NCI-H774 (cell line): ENCODE data around the gene FASTK.

Source experiments
- DNase-seq: peaks from one replicate; lab custom pipeline; 2025; lab: John Stamatoyannopoulos, UW

The FASTK gene

DNA sequence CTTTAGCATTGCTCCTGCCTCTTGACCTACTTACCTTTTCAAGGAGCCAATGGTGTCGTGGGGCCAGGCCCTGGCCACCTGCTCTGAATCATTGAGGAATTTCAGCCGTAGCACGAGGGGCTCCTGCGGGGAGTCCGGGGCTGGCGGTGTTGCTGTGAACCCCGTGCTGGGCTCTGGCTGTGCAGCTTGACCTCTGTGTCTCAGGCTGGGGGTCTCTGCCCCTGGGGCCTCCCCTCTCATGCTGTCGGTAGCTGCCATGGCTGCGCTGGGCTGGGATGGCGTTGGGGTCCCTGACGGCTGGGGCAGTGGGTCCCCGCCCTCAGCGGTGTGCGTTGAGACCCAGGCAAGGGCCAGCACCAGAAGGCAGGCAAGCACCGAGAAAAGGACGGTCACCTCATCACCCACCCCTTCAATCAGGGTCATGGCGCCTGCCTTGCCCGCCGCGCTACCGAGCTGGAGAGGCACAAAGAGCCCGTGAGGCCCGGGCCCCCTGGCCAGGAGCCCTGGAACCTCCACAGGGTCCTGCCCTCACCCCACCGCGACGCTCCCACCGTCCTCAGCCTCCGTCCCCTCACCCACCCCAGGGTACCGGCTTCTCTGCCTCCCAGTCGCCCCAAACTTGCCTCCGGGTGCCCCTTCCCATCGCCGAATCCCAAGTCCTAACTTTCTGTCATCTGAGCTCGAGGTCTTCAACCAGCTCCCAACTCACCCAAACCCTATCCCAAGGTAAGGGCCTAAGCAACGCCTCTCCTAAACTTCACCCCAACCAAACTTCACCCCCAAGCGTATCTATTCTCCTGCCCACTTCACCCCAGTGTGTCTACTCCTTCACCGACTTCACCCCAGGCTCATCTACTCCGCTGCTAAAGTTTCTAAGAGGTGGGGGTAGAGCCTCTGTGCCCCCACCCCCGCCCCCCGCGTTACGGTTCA is 1.8 kb upstream of the FASTK start:
- DNase-seq = no peak

DNA sequence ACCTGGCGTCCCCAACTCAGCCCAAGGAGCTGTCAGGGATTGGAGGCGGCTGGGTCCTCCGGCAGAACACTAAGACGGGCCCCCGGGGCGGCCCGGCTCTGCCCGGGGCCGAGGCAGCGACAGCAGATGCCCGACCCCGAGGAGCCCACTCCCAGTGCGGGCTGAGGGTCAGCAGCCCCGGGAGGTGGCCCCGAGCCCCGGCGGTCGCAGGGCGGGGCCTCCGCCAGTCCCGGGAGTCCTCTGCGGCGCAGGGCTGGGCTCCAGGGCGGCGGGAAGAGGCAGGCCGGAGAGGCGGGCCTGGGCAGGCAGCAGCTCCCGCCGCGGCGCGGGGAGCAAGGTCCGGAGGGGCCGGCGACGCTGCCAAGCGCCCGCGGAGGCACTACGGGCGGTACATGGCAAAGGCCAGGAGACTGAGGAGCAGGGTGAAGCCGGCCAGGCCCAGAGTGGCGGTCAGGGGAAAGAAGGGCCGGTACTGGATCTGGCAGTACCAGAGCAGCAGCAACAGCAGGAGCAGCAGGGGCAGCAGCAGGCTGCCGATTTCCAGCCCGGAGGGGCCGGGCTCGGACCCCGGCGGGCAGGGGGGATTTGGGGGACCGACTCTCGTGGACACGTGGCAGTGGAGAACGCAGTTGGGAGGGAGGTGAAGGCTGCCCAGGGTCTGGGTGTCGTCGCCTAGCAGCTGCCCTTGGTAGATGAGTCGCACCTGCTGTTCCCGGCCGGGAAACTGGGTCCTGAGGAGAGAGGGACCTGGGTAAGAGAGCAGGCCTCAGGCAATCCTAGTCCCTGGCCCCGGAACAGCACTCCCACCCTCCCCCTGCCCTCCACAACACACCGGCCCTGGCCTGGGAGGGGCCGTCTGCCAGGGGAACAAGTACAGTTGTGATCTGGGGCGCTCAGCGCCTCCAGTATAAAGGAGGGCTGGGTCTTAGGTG is 827 bp upstream of the FASTK start:
- peak; percentile 9 for DNase-seq

DNA sequence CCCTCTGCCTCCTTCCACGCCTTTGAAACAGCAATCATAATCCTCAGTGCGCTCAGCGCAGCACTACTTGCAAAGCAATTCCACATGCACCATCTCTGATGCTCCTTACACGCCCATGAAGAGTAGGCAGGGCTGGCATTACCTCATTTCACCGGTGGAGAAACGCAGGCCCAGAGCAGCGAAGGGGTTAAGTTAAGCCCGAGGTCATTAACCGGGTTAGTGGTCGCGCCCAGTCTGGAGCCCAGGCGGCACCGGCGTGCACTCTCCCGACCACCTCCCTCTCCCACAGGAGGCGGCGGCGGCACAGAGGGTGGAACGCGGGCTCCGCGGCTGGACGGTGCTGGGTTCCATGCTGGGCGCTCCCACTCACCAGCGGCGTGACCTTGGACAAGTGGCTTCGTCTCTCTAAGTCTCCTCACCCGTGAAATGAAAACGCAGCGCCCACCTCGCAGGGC is 515 bp downstream of the FASTK start:
- no peak for DNase-seq

DNA sequence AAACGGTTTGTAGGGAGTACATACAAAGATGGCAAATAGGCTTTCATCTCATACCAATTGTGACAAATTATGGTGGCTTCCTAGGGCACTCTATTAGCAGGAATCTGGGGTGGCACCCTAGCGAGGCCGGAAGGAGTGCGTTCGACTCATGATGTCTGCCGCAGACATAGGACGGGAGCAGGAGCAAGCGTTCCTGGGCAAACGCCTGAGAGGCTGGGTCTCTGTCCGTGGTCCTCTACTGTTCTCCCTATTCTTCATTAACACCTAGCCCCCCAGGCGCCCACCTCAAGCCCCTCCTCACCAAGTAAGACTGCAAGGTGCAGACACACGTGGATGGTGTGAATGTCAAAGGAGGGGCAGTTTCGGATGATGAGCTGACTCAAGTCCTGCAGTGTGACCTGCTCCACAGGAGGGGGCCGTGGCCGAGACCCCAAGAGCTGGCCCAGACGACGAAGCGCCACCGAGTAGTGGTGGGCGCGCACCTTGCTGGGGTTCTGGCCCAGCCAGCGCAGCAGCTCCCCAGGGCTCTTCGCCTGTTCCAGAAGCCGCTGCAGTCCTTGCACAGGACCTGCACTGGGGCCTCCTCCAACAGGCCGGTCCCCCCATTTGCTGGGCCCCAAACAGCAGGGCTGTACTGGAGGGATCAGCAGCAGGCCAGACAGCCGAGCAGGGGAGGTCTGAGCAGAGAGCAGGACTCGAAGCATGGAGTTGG is 1.3 kb downstream of the FASTK start:
- DNase-seq = no peak

DNA sequence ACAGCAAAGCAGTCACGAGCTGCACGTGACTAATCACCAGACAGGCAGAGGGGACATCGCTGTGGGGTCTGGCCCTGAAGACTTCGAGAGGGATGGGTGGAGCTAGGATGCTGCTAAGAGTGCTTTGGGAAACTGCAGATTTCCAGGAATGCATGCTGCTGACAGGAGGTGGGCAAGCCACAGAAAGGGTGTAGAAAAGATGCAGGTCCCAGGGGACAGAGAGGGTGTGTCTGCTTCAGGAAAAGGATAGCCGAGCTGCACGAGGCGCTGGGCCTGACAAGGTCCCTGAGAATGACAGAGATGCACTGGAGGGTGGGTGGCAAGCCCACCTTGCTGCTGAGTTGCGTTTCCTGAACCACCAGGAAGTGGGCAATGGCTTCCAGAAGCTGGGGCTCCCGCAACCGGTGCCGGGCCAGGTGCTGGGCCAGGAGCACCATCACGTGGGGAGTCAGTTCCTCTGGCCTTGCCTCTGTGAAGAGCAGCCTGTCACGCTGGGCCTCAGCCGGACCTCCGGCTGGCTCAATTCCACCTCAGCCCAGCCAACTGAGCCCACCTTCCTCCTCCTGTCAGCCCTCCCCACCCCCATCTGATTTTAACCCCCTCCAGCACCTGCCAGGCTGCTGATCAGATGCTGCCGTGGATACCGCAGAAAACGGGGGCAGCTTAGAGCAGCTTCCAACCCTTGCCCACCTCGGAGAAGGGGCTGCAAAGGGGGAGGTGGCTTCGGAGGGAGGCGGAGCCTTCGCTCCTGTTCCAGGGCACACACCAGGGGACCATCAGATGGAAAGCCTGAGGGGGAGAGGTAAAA is 2.2 kb downstream of the FASTK start:
- DNase-seq = no peak

DNA sequence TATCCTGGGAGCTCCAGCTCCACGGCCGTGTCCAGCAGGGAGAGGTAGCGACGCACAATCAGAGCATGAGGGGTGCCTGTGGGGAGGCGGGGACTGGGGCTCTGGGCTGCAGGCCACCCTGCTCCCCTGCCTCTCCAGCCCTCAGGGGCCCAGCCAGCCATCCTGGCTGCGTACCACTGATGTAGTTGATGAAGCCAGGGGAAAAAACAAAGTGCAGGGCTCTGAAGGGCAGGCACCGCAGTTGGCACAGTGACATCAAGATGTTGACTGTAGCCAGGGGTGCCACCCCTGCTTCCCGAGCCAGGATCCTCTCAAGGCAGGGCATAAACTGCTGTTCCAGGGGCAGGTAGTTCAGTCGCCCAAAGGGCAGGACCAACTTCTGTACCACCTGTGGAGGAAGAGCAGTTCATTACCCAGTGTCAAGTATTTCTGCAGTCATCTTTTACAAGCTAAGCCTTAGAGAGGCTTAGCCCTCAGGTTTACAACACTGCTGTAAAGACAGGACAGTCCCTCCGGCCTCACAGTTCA is 2.8 kb downstream of the FASTK start:
- DNase-seq = no peak

DNA sequence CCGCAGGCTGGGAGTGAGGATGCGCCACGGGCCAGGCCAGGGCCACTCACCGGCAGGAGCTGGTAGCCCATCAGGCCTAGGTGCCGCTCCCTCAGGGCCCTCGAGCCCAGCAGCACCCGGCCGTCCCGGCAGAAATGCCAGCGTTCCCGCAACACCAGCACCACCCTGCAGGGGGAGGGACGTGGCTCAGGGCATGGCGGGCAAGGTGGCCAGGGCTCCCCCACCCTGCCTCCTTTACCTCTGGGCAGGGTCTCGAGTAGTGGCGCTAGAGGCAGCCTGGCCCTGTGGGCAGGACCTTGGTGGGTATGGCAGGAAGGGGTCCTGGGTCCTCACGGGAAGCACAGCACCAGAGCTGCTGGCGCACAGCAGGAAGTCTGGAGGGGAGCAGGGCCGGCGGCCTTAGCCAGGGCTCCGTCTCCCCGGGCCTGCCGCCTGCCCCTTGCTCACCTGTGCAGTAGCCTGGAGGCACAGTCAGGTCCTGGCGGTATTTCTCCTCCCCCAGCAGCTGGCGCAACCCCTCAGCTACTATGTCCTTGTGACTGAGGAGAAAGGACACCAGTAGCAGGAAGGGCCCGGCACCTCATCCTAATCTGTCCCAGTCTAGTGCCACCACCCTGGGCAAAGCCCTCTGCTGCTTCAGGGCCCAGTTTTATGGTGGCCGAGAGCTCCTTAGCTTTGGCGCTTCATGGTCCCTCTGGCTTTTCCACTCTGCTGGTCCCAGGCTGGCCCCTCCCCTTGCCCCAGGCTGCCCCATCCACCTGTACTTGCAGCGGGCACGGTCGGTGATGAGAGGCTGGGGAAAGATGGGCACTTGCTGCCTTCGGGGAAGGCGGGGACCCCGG is 3.5 kb downstream of the FASTK start:
- no peak for DNase-seq

DNA sequence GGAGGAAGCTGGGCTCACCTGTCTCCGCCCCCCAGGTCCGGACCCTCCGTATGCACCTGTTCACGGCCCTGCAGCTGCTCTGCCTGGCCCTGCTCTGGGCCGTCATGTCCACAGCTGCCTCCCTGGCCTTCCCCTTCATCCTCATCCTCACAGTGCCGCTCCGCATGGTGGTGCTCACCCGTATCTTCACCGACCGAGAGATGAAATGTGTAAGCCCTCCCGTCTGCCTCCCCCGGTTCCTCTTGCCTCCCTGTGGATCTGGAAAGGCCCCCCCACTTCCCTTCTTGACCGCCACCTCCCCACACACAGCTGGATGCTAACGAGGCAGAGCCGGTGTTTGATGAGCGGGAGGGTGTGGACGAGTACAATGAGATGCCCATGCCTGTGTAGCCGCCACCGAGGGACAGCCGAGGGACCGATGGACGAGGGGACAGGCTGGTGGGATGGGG is 4.6 kb downstream of the FASTK start:
- DNase-seq = no peak

DNA sequence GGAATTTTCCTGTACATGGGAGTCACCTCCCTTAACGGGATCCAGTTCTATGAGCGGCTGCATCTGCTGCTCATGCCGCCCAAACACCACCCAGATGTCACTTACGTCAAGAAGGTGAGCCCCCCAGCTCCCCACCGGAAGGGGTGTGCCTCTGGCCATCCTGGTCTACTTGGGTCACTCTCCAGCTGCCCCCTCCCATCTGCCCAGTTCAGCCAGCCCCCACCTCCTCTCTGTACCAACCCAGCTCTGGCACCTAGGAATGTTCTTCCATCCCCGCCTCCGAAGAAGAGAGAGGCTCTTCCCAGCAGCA is 5.0 kb downstream of the FASTK start:
- no peak for DNase-seq

DNA sequence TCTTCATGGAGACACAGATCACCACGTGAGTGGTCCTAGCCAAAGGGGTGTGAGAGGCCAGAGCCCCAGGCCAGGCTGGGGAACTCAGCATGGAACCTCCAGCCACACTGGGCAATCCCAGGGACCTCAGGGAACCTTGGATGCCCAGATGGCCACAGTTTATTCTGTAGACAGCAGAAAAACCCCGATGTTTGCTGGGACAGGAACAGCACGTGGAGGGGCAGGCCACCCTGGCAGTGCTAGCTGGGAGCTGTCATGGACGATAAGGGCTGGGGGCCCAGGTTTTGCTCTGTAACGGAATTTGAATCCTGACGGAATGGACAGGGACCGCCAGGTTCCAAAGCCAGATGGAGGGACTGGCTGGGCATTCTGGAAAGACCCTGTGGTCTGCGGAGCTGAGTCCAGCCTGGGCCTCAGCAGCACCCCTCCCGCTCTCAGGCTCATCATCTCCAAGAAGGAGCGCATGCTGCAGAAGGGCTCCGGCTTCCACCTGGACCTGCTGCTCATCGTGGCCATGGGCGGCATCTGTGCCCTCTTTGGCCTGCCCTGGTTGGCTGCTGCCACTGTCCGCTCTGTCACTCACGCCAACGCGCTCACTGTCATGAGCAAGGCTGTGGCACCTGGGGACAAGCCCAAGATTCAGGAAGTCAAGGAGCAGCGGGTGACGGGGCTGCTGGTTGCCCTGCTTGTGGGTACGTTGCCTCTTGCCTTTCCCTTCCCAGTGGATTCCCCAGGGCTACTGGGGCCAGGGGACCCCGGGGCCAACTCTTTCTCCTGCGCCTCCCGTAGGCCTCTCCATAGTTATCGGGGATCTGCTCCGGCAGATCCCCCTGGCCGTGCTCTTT is 5.6 kb downstream of the FASTK start:
- DNase-seq = no peak

DNA sequence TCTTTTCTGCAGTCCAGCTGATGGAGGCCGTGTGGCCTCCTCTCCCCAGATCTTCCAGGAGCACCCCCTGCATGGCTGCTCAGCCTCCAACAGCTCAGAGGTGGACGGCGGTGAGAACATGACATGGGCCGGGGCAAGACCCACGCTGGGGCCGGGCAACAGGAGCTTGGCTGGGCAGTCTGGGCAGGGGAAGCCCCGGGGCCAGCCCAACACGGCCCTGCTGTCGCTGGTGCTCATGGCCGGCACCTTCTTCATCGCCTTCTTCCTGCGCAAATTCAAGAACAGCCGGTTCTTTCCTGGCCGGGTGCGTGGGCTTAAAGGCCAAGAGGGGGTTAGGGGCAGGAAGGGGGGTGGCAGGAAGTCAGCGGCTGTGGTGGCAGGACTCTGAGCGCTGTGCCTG is 6.6 kb downstream of the FASTK start:
- no peak for DNase-seq

DNA sequence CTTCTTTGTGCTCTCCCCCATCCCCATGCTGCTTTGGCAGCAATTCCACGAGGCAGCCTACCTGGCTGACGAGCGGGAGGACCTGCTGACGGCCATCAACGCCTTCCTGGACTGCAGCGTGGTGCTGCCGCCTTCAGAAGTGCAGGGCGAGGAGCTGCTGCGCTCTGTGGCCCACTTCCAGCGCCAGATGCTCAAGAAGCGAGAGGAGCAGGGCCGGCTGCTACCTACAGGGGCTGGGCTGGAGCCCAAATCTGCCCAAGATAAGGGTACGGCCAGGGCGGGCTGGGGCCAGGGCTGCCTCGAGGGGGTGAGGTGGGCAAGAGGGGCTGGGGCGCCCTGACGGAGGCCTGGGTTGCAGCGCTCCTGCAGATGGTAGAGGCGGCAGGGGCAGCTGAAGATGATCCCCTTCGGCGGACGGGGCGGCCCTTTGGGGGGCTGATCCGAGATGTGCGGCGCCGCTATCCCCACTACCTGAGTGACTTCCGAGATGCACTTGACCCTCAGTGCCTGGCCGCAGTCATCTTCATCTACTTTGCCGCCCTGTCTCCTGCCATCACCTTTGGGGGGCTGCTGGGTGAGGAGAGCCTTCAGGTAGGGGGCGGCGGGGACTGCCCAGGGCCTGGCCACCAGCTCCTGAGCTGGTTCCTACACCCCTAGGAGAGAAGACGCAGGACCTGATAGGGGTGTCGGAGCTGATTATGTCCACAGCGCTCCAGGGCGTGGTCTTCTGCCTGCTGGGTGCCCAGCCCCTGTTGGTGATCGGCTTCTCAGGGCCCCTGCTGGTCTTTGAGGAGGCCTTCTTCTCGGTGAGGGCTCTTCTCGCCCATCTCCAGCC is 9.4 kb downstream of the FASTK start:
- DNase-seq = no peak

DNA sequence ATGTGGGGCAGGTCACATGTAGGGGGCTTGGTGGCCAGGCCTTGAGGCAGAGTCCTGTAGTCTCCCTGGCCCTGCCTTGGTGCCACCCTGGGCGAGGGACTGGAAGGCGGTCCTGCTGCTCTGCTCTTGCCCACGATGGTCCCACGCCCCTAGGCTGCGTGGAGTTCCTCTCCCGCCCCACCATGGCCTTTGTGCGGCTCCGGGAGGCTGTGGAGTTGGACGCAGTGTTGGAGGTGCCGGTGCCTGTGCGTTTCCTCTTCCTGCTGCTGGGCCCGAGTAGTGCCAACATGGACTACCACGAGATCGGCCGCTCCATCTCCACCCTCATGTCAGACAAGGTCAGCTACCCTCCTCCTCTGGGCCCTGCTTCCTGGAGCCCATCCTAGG is 10.0 kb downstream of the FASTK start:
- DNase-seq = no peak

DNA sequence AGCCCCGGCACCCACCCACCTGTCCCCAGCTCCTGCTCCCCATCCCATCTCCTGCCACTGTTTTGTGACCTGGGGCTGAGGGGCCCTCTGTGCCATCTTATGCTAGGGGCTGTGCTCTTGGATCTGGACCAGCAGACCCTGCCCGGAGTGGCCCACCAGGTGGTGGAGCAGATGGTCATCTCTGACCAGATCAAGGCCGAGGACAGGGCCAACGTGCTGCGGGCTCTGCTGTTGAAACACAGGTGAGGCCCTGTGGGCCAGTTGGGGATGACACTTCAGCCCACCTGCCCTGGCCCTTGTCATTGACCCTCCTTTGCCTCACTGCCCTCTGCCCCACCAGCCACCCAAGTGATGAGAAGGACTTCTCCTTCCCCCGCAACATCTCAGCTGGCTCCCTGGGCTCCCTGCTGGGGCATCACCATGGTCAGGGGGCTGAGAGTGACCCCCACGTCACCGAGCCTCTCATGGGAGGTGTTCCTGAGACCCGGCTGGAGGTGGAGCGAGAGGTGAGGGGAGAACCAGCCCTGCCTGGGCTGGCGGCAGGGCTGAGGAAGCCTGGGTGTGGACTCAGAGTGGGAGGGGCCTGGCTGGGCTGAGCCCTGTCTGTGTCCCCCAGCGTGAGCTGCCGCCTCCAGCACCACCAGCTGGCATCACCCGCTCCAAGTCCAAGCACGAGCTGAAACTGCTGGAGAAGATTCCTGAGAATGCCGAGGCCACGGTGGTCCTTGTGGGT is 10.6 kb downstream of the FASTK start:
- no peak for DNase-seq

DNA sequence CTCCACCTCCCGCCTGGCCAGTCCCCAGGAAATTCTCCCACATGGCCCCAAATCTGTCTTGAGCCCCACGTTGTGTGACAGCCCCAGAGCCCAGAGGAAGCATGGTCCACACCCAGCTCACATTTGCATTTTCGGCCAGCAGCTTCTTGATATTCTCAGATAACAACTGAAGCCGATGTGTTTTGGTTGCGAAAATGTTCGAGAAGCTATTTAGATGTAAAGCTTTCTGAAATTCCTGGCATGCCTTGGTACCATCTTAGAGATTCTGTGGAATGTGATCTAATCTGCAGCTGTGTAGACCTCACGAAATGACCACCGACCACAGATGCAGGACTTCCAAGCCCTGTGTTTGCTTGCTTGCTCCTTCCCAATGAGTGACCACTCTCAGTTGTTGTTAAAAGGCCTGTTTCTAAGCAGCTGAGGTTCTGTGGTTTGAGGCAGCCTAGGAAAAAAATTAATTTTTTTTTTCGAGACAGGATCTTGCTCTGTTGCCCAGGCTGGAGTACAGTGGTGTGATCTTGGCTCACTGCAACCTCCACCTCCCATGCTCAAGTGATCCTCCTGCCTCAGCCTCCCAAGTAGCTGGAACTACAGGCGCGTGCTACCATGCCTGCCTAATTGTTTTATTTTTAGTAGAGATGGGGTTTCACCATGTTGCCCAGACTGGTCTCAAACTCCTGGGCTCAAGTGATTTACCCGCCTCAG is 12.4 kb downstream of the FASTK start:
- no peak for DNase-seq

DNA sequence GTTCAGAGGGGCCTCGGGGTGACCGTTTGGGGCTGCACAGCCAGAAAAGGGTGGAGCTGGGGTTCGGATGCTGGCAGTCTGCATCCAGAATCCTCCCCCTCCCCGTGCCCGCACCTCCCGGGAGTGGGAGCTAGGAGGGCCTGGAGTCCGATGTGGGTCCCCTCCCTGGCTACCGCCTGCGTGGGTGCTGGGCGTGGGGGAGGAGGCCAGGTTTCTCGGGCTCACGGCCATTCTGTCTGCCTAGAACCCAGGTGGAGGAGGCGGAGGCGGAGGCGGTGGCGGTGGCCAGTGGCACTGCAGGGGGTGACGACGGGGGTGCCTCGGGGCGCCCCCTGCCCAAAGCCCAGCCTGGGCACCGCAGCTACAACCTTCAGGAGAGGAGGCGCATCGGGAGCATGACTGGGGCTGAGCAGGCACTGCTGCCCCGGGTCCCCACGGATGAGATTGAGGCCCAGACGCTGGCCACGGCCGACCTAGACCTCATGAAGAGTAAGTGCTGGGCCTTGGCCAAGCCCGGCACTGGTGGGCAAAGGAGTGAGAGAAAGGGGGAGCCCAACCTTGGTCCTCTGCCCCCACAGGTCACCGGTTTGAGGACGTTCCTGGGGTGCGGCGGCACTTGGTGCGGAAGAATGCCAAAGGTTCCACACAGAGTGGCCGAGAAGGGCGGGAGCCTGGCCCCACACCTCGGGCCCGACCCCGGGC is 14.2 kb downstream of the FASTK start:
- DNase-seq = no peak
